Liver (tissue), 9 donors: ENCODE measurements around the gene KCNMA1. TPM values are rescaled to one million over a fixed set of nuclear protein-coding genes. Genes with fewer than 3 reads are reported as not detected.
"Not testable (repeated sequence)": the region's sequence is repeated elsewhere in the genome, so short reads cannot be mapped to it uniquely, and the experiment has no call there.

ENCODE experiments used
- DNase-seq: peaks from one replicate; pipeline ENCODE4 v3.0.0-alpha.2; 2017; ENCODE audit warnings: low spot score
- H3K27ac ChIP-seq, 2 donors: one replicate each; pipeline ENCODE4 v1.7.0; 2013; ENCODE audit warnings: inconsistent platforms in 2 of 2, low read length in 2 of 2, control low read depth in 1 of 2, low read depth in 1 of 2, mild to moderate bottlenecking in 1 of 2
- H3K27me3 ChIP-seq, 4 donors: one replicate each; pipeline versions ENCODE4 v1.6.1 to v1.7.0; 2013; ENCODE audit warnings: low read length in 3 of 4, inconsistent platforms in 1 of 4, mild to moderate bottlenecking in 1 of 4, moderate library complexity in 1 of 4; ENCODE audit not compliant: control insufficient read depth in 4 of 4, insufficient read depth in 4 of 4
- H3K36me3 ChIP-seq, 4 donors: one replicate each; pipeline versions ENCODE4 v1.6.1 to v1.7.0; 2013; ENCODE audit warnings: low read length in 3 of 4, mild to moderate bottlenecking in 3 of 4, low read depth in 1 of 4, moderate library complexity in 1 of 4; ENCODE audit not compliant: control insufficient read depth in 4 of 4, insufficient read depth in 3 of 4
- H3K4me1 ChIP-seq, 4 donors: one replicate each; pipeline versions ENCODE4 v1.6.1 to v1.7.0; 2013; ENCODE audit warnings: low read length in 3 of 4, mild to moderate bottlenecking in 3 of 4, moderate library complexity in 1 of 4; ENCODE audit not compliant: control insufficient read depth in 4 of 4, insufficient read depth in 4 of 4
- H3K4me3 ChIP-seq, 3 donors: one replicate each; pipeline versions ENCODE4 v1.6.1 to v1.7.0; 2013; ENCODE audit warnings: low read length in 3 of 3, control low read depth in 1 of 3, low read depth in 1 of 3, mild to moderate bottlenecking in 1 of 3
- H3K9ac ChIP-seq, 2 donors: one replicate each; pipeline ENCODE4 v1.7.0; 2013; ENCODE audit warnings: low read length in 2 of 2, mild to moderate bottlenecking in 2 of 2, moderate library complexity in 2 of 2, control low read depth in 1 of 2, low read depth in 1 of 2
- H3K9me3 ChIP-seq, 4 donors: one replicate each; pipeline versions ENCODE4 v1.6.1 to v1.7.0; 2013; ENCODE audit warnings: low read length in 3 of 4; ENCODE audit not compliant: control insufficient read depth in 4 of 4
- EGR1 ChIP-seq, 2 donors: IDR thresholded peaks; 2 replicates each; pipeline ENCODE4 v1.6.1; 2016 to 2018; ENCODE audit warnings: antibody characterized with exemption in 2 of 2, low read depth in 2 of 2
- FOXA1 ChIP-seq: IDR thresholded peaks from 2 replicates; pipeline ENCODE4 v1.6.1; 2016; ENCODE audit warnings: antibody characterized with exemption
- GABPA ChIP-seq, 2 donors: IDR thresholded peaks in 1 of 2; conservative IDR thresholded peaks in 1 of 2; 2 replicates each; pipeline ENCODE4 v1.6.1; 2016; ENCODE audit warnings: antibody characterized with exemption in 2 of 2, mild to moderate bottlenecking in 1 of 2, moderate library complexity in 1 of 2
- HNF4A ChIP-seq, 2 donors: conservative IDR thresholded peaks; 2 replicates each; pipeline ENCODE4 v1.6.1; 2016; ENCODE audit warnings: antibody characterized with exemption in 2 of 2, mild to moderate bottlenecking in 2 of 2
- RAD21 ChIP-seq, 2 donors: IDR thresholded peaks; 2 replicates each; pipeline ENCODE4 v1.6.1; 2016; ENCODE audit warnings: antibody characterized with exemption in 2 of 2, mild to moderate bottlenecking in 2 of 2
- RXRA ChIP-seq, 2 donors: IDR thresholded peaks; 2 replicates each; pipeline ENCODE4 v1.6.1; 2017 to 2018; ENCODE audit warnings: antibody characterized with exemption in 2 of 2, mild to moderate bottlenecking in 1 of 2
- SP1 ChIP-seq: IDR thresholded peaks from 2 replicates; pipeline ENCODE4 v1.6.1; 2018; ENCODE audit warnings: antibody characterized with exemption, mild to moderate bottlenecking
- TAF1 ChIP-seq: conservative IDR thresholded peaks from 2 replicates; pipeline ENCODE4 v1.6.1; 2016; ENCODE audit warnings: antibody characterized with exemption, mild to moderate bottlenecking
- YY1 ChIP-seq: IDR thresholded peaks from 2 replicates; pipeline ENCODE4 v1.6.1; 2016; ENCODE audit warnings: antibody characterized with exemption, mild to moderate bottlenecking
- WGBS: extraction: QIAGEN DNeasy Blood & Tissue Kit; methylation state at CpG from one replicate; pipeline ENCODE4 v1.1.7; 2013; 5-methylcytosine and 5-hydroxymethylcytosine counted together
- polyA plus RNA-seq, 2 donors: library from polyadenylated mRNA; stranded (reverse) in 1 of 2; unstranded in 1 of 2; fragments of 200-250 nt in 1 of 2; fragments of >200 nt in 1 of 2; fragmentation: Nextera tagmentation in 1 of 2; extraction: Ambion mirVana in 1 of 2; gene quantifications; one replicate each; pipeline versions ENCODE4 v1.2.1 to v1.2.3, GENCODE V29; 2013 to 2015
- total RNA-seq, 2 donors: library from RNA; depleted of rRNA; stranded (reverse); fragments of >200 nt; gene quantifications; one replicate each; pipeline ENCODE4 v1.2.3, GENCODE V29; 2014
- TF ChIP-seq, protein P1 (sequence below): IDR thresholded peaks from 2 replicates; pipeline ENCODE4 v1.6.1; 2016; ENCODE audit warnings: antibody characterized with exemption
- TF ChIP-seq, protein P2 (sequence below): IDR thresholded peaks from 2 replicates; pipeline ENCODE4 v1.6.1; 2016; ENCODE audit warnings: antibody characterized with exemption
- TF ChIP-seq, protein P3 (sequence below): IDR thresholded peaks from 2 replicates; pipeline ENCODE4 v1.6.1; 2016; ENCODE audit warnings: antibody characterized with exemption
- TF ChIP-seq, protein P4 (sequence below): fragments of 150-350 bp; IDR thresholded peaks from 2 replicates; pipeline ENCODE4 v1.5.1; 2017; ENCODE audit warnings: improper control_type of control experiment, low read depth, low read length; ENCODE audit not compliant: missing input control
- donor health status: healthy.
- donor health status: healthy.
- donor health status: healthy.
- donor health status: healthy.
- donor health status: healthy.

Gene KCNMA1
- total and polyA plus RNA-seq, 4 donors: 2.5 to 9.7 (median 4.7) TPM

DNA sequence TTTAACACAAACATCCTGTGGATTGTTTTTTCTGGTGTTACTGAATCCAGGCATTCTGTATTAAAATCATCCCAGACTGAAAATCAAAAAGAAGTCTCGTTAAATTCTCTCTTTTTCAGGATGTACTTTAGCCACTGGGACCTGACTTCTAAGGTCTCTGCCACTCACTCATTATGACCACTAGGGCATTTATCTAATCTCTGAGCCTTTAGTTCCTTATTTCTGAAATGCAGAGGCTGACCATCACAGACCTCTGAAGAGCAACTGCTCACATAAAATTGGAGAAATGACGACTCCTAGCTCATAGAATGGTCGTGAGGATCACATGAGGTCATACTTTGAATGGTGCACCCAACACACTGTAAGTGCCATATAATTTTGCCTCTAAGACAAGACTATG is 63.2 kb downstream of the KCNMA1 start:
- Histone ChIP-seq H3K27me3 (no peaks in the 10 kb centered on the region), H3K36me3 (no peaks in the 10 kb centered on the region), H3K9me3 (no peaks in the 10 kb centered on the region), H3K9ac (no peak overlapping the region), H3K27ac (no peak overlapping the region), H3K4me1 (peaks cover 0 to 26% (median 18%) of the 10 kb centered on the region in 4 donors), H3K4me3 (no peak overlapping the region)
- TF ChIP-seq YY1: no peak
- TF ChIP-seq, protein P1, sequence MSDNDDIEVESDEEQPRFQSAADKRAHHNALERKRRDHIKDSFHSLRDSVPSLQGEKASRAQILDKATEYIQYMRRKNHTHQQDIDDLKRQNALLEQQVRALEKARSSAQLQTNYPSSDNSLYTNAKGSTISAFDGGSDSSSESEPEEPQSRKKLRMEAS: no peak
- TF ChIP-seq GABPA (IDR thresholded peaks at IDR 0.05 in 1 of 2, conservative IDR thresholded peaks at IDR 0.05 in 1 of 2): no peak
- TF ChIP-seq SP1: no peak
- no peak for TF ChIP-seq FOXA1
- TF ChIP-seq RAD21 (IDR thresholded peaks at IDR 0.05): no peak
- no peak for TF ChIP-seq EGR1 (IDR thresholded peaks at IDR 0.05; ENCODE audit: low read depth in 2 of 2)
- TF ChIP-seq, protein P2, sequence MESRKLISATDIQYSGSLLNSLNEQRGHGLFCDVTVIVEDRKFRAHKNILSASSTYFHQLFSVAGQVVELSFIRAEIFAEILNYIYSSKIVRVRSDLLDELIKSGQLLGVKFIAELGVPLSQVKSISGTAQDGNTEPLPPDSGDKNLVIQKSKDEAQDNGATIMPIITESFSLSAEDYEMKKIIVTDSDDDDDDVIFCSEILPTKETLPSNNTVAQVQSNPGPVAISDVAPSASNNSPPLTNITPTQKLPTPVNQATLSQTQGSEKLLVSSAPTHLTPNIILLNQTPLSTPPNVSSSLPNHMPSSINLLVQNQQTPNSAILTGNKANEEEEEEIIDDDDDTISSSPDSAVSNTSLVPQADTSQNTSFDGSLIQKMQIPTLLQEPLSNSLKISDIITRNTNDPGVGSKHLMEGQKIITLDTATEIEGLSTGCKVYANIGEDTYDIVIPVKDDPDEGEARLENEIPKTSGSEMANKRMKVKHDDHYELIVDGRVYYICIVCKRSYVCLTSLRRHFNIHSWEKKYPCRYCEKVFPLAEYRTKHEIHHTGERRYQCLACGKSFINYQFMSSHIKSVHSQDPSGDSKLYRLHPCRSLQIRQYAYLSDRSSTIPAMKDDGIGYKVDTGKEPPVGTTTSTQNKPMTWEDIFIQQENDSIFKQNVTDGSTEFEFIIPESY: no peak
- TF ChIP-seq, protein P3, sequence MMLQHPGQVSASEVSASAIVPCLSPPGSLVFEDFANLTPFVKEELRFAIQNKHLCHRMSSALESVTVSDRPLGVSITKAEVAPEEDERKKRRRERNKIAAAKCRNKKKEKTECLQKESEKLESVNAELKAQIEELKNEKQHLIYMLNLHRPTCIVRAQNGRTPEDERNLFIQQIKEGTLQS: no peak
- TF ChIP-seq, protein P4, sequence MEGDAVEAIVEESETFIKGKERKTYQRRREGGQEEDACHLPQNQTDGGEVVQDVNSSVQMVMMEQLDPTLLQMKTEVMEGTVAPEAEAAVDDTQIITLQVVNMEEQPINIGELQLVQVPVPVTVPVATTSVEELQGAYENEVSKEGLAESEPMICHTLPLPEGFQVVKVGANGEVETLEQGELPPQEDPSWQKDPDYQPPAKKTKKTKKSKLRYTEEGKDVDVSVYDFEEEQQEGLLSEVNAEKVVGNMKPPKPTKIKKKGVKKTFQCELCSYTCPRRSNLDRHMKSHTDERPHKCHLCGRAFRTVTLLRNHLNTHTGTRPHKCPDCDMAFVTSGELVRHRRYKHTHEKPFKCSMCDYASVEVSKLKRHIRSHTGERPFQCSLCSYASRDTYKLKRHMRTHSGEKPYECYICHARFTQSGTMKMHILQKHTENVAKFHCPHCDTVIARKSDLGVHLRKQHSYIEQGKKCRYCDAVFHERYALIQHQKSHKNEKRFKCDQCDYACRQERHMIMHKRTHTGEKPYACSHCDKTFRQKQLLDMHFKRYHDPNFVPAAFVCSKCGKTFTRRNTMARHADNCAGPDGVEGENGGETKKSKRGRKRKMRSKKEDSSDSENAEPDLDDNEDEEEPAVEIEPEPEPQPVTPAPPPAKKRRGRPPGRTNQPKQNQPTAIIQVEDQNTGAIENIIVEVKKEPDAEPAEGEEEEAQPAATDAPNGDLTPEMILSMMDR: no peak
- WGBS: 77% methylated on average over 3 of the region's 3 CpGs
- no peak for DNase-seq

DNA sequence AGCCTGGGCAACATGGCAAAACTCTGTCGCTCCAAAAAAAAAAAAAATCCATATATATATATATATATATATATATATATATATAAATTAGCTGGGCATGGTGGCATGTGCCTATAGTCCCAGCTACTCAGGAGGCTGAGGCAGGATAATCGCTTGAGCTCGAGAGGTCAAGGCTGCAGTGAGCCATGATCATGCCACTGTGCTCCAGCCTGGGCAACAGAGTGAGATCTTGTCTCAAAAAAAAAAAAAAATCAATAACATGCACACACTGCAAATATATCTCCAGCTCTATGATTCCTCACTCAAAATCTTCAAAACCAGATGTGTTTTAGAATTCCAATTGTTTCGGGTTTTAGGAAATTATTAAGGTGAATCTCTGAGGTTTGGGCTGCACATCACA is 65.1 kb downstream of the KCNMA1 start:
- not testable (repeated sequence) for H3K4me3 ChIP-seq, H3K27me3 ChIP-seq, H3K27ac ChIP-seq, DNase-seq, H3K9ac ChIP-seq, H3K9me3 ChIP-seq, H3K36me3 ChIP-seq
- peak in 1 of 2 donors; percentile 16 for TF ChIP-seq HNF4A (conservative IDR thresholded peaks at IDR 0.05)
- 76% methylated on average over 4 of the region's 4 CpGs for WGBS
- H3K4me1 ChIP-seq: peaks cover 0 to 16% (median 8%) of the 10 kb centered on the region in 4 donors

DNA sequence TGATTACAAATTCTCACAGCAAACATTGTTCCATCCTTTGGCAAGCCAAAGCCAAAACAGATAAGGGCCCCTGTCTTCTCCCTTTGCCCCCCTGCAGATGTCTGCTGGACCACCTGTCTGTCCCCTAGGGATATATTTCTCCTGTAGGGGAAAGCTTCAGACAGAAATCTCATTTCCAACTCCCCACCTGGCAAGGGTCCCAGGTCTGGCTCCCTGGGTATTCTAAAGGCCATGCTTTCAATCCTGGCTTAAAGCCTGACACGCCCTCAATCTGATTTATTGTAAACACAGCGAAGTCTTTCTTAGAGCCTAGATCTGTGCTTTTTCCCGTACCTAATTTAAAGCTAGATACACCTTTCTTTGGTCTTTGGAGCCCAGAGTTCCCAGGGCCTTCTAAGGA is 66.1 kb downstream of the KCNMA1 start:
- no peak overlapping the region for H3K9ac ChIP-seq
- no peaks in the 10 kb centered on the region for H3K27me3 ChIP-seq
- 62% methylated on average over 3 of the region's 3 CpGs for WGBS
- no peaks in the 10 kb centered on the region for H3K9me3 ChIP-seq
- H3K36me3 ChIP-seq: no peaks in the 10 kb centered on the region
- no peak overlapping the region for H3K4me3 ChIP-seq
- peaks cover 0 to 16% (median 8%) of the 10 kb centered on the region in 4 donors for H3K4me1 ChIP-seq
- TF ChIP-seq TAF1 (no peak), RXRA (IDR thresholded peaks at IDR 0.05) (no peak)
- DNase-seq: no peak
- no peak overlapping the region for H3K27ac ChIP-seq
